GM18858 (cell line): ENCODE results near the gene ANKH.
A peak's percentile ranks its signal among the peaks of the same experiment; 100 is the strongest.

ENCODE experiments used
- ATAC-seq: cut with Tn5 transposase; IDR thresholded peaks from one replicate; pipeline ENCODE4 v1.9.1; 2021; ENCODE audit not compliant: unreplicated experiment

The ANKH gene

DNA sequence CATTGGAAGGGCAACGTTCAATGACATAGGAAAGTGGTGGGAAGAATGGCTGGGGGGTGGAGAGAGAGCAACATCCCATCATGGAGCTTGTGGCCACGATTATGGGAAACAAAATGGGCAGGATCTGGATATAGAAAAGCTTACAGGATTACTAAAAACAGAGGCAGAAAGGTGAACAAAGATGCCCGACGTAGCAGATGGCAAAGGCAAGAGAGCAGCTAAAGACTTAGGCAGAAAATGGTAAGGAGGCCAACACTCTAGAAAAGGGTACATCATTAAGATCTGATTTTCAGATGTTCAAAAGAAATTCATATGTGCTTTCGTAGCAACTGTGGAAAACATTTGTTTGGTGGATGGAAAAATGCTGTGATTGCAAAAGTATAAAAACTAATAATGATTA lies 104.5 kb downstream of the ANKH start:
- no peak for ATAC-seq

DNA sequence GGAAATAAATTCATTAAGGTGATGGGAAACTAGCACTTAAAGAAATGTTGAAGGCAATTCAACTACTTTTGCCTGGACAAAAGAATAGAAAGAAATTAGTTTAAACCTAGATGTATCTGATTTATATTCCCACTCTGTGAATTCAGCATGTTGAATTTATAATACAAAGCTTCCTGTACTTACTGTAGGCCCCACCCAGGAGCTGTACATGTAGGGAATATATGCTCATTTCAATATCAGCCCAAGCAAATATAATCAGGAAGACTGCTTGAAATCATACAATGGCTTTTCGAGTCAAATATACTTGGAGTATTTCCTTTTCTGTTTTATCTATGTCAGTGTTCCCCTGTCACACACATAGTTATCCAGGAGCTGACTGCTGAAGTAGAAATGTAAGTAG lies 105.0 kb downstream of the ANKH start:
- ATAC-seq: no peak

DNA sequence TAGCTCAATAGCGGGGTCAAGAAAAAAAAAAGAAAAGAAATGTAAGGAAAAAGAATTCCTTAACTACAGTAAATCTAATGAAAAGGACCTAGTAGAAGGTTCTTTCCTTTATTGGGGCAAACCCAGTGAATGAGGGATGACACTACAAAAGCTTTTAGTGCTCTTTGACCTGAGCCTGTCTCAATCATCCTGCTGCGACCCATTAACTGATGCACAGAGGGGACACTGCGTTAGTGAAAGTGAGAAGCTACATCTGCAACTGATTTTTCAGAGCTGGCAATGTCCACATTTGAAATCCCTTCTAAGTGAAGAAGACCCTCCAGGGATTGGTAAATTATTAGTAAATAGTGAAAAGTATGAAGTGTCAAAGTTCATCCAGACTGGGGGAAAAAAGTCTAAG lies 106.0 kb downstream of the ANKH start:
- no peak for ATAC-seq

DNA sequence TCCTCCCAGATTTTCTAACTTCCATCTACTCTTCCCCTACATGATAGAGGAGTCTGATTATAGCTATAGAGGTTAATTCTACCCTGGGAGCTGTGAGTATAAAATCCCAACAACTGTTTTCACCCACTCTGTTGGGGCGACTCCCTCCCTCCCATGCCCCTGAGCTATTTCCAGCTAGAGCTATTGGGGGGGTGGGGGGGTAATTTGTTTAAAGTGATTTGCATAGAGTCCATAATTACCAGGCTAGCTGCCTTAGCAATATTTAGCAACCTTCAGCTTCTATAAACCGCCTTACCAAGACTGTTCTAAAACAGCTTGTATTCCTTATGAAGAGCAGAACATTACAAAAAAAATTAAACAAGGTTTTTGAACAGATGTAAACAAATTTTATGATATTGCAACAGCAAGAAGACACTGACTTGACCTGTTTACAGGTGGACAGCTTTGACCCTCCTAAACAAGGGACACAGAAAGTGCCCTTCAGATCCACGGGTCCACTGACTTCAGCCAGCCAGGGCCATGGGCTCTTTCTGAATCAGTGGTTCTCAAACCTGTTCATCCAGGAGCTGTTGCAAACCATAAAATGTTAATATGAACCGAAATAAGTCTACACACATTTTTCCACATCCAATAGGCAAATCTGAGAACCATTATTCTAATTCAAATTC lies 108.9 kb downstream of the ANKH start:
- peak; percentile 42 for ATAC-seq

DNA sequence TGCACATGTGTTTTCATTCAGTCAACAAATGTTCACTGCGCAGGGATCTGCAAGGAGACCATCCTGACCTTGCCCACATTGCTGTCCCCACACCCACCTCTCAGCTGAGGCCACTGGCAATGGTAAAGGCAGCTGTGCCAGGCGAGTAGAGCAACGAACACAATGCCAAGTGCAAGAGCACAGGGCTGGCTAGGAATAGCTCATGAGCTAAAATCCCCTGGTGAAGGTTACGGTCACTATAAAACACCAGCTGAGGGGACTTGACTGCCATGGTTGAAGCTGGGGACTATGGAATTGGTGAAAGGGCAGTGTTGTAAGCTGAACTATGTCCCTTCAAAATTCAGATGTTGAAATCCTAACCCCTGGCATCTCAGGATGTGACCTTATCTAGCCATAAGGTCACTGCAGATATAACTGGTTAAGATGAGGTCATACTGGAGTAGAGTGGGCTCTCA lies 111.0 kb downstream of the ANKH start:
- ATAC-seq: no peak

DNA sequence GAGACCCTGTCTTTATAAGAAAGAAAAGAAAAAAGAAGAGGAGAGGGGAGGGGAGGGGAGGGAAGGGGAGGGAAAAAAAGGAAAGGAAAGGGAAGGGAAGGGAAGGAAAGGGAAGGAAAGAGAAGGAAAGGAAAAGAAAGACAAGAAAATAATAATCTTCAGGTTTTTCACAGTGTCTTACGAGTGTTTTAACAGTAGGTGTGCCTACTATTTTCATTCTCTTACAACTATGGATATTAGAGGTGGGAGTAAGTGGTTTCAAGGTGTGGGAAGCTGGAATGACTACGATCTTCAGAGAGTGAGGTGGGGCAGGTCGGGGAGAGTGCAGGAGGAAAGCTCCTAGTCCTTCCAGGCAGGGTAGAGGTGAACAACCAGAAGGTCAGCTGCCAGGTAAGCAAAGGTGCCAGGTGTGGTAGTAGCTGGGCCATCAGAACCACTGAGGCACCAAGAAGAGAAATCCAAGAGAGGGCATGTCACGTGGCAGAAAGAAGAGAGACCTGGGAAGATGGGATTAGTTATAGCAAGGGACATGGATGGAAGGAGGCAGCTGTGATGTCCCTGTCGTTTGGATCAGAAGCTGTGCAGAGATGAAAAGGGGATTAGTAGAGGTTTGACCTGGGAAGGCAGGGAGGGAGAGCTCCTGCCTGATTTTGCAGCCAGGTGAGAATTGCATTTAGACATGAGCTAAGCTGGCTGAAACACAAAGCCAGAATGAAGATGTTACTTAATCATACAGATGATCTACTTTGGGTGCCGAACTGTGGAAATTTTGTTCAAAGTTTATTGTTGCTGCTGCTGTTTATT lies 111.6 kb downstream of the ANKH start:
- ATAC-seq: no peak

DNA sequence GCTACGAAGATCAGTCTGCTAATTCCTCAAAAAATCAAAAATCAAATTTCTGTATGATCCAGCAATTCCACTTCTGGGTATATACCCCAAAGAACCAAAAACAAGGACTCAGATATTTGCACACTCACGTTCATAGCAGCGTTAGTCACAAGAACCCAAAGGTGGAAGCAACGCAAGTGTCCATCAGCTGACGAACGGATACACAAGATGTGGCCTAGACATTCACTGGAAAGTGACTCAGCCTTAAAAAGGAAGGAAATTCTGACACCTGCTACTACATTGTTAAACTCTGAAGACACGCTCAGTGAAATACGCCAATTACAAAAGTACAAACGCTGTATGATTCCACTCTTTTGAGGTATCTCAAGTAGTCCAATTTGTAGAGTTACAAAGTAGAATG lies 113.7 kb downstream of the ANKH start:
- ATAC-seq: no peak

DNA sequence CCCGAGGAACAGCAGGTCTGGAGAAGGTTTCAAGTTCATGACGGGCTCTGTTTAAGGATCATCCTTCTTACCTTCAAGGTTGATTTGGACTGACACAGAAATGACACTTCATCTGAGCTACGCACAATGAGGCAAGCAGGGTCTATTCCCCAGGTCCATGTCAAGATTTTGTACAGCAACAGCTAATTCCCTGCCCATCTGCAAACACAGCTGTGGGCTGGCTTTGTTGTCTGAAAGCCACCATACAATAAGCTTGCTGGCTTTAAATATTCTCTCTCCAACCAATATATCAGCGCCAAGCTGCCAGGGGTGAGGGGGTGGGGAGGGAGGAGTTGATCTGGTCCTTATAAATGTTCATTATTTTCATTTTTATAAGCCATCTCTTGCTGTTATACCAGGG lies 115.1 kb downstream of the ANKH start:
- ATAC-seq: no peak

DNA sequence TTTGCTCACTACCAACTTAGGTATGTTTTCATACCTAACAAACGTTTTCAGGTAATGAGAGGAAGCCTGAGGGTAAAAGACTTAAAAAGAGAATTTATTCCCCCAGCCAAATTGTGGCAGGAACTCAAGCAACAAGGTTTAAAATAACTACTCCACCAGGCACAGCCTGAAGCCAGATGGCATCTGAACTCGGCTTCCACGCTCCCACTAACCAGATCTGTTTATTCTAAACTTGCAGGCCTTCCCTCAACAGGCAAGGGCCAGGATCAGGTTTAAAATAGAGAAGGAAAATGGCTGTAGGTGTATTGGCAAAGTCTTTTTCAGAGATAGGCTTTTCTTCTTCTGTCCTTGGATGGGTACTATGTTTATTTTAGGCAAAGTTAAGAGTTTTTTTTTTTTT lies 117.6 kb downstream of the ANKH start:
- no peak for ATAC-seq

DNA sequence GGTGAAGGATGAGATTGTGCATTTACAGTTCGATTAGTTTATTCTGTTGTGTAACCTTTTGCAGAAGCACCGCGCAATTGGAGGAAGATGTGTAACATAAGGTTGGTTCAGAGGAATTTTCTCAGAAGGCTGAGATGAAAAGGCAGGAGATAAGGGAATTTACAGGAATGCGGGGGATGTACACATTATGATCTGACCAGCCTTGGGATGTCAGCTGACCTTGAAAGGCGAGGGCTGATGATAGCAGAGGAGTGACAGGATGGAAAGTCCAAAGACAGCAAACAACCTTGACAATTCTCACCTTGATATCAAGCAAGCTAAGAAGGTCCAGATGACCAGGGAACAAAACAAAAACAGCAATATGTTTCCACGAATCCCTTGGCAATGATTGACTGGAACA lies 118.3 kb downstream of the ANKH start:
- no peak for ATAC-seq

DNA sequence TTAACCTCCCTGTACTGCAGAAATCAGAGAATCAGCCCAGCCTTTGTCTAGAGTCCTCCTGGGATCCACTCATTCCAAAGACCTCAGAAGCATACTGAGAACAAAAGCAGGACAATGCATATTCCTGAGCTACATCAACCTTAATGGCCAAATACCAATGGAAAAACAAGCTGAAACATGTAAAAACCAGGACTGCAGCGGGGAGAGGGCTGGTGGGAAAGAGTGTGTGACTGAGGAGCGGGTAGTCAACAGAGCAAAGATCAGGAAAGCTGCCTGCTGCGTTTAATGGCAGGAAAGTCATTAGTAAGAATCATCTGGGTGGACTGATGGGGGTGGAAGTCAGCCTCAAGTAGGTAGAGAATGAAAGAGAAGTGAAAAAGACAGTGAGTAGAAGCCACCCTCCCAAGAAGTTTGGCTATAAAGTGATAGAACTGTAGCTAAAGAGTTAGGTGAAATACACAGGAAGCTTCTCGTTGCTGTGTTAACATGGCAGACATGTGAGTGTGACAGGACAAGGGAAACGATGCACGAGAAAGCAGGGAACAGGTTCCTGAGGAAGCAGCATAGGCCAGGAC lies 119.0 kb downstream of the ANKH start:
- no peak for ATAC-seq

DNA sequence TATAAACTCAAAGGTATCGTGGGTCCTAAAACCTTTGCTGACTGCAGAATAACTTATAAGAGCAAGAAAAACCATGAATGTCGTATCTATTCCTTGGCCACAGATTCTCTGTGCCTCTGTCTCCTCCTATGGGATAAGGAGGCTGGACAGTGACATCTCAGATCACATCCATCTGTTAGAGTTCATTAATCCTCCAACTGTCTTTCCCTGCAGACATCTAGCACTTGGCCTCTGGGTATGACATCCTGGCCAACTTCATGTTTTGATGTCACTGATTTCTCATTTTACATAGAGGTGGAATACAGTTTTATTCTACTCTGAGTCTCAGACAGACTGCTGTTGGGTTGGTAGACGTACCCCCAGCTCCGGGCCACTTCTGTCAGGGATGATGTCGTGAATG lies 120.9 kb downstream of the ANKH start:
- no peak for ATAC-seq

DNA sequence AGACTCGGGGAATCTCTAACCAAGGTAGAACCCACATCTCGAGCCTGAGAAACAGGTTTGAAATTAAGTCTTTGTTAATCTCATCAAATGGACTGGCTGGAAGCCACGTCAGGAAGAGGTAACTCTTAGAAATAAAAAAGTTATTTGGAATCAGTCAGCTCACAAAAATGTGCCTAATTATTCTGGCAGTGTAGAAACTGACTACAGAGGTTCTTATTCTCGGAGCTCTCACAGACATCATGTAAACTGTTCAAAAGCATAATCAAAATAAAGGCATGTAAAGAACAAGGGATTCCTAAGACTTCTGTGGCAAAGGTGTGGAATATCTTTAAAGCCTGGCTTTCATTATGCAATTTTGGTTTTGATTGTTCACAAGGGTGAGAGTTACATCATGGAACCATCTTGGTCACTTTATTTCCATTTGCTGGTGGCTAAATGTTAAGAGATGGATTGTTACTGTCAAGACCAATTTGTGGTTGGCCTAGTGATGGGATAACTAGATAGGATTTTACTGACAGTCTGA lies 121.9 kb downstream of the ANKH start:
- no peak for ATAC-seq

DNA sequence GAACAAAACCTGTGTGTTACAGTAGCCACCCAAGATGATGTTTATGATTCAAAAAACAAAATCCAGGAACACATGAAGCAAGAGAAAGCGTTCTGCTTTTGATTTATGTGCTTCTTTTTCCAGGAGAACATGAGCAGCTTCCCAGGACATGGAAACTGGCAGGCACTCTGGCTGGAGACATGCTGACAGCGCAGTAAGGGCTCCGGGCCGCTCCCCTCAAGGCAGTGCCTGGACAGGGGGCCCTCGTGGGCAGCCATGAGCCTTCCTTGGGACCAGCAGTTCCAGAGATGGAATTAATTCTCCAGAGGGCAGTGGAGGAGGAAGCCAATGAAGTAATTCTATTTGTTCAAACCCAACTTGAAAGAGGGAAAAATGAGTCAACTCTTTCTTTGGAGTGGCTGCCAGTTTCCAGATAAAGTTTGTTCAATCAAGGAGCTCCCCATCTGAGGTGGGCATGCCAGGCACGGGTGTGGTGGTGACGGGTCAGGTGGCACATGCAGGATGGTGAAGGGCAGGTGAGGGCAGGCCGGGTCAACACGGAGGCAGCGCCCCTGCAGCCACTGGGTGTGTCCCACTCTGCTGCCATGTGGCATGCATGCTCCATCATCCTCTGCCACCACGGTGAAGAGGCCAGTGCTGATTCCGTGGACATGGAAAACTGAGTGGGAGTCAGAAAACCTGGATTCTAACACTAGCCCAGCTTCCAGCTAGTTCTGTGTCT lies 123.2 kb downstream of the ANKH start:
- ATAC-seq: no peak

DNA sequence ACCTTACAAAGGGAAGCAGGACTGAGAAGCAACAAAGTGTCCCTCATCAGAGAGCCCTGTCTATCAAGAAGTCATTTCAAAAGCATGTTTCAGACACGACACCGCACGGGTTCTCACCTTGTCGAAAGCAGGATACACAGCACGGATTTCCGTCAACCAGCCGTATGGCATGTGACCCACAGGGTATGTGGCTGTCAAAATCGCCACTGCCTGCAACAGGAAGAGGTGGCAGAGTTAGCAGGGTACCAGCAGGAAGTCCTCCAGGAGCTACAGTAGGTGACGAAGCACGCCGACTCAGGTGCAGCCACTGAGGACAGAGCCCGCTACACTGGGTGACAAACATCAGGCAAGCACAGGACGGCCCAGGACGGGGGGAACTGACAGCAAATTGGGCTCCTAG lies 125.8 kb downstream of the ANKH start:
- no peak for ATAC-seq

DNA sequence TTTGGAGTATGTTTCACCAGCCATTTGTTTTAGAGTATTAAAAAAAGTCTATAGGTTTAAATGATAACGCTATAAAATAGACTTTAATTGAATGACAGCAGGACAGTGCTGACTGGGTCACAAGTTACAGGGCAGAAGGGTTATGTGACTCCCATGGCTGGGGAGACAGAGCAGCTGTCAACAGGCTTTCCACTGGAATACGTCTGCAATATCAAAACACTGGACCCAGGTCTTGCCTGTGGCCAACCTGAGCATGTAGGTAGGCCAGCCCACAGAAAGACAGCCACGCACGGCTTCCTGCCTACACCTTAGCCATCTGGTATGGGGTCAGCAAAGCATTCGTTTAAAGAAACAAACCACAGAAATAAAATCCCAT lies 126.4 kb downstream of the ANKH start:
- ATAC-seq: no peak

DNA sequence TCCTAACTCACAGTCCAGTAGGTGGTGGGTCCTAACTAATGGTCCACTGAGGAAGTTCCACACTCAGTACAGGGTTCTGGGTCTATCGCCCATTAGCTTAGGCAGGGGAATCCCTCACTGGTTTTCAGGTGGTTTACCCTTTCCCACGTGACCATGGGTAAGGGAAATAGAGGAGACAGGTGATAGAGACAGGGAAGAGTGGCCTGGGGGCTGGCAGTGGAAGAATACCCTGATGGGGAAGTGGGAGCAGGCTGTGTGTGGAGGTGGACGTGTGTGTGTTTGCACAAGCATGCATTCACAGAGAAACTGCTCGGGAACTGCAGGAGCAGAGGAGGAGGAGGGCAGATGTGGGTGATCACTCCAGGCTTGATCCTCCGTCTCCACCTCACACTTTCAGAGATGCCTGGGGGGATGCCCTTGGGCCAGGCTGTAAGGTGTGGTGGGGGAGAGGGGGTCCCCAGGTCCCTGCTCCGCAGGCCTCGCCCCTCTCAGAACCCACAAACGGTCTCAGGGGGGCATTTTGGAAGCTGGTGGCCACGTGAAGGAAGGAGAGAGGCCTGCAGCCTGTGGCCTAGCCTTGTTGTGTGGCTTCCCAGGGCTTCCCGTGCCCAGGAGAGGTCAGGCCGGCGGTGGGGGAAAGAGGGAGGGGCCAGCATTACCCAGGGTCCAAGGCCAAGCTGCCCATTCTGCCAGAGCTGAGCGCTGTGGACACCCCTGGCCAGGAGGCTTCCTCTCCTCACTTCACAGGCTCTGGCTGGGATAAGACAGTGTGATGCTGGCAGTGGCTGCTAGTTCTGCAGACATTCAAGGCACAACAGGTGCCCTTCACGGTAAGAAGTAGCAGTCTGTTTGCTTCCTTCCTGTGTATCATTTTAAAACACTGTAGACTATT lies 127.0 kb downstream of the ANKH start:
- ATAC-seq: no peak

DNA sequence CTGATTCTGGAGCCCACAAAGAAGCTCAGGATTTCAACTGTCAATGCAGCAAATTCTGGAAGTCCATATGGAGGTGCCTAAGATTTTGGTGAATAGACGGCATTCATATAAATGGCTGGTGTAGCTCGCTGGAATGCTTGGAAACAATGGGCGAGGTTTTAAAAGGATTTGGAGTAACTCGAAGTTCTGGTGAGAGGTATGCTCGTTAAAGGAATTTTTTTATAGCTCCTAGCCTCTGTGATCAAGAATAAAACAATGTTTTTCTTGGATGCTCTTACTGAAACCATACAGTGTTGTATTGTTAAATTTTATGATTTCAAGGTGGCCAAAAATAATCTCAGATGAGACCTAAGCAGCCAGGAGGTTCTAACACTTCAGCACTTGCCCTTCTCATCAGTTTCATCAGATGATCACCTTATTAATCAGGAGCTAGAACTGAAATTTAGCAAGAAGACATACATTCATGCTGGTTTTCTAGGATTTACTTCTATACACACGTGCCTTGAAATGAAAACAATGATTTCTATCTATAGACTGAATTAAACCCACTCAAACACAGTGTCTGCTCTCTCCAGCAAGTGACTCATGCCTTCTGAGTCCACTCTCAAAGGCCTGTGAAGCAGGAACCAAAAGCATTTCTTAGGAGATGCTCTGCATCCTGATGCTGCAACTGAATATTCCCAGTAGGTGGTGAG lies 127.8 kb downstream of the ANKH start:
- ATAC-seq: no peak

DNA sequence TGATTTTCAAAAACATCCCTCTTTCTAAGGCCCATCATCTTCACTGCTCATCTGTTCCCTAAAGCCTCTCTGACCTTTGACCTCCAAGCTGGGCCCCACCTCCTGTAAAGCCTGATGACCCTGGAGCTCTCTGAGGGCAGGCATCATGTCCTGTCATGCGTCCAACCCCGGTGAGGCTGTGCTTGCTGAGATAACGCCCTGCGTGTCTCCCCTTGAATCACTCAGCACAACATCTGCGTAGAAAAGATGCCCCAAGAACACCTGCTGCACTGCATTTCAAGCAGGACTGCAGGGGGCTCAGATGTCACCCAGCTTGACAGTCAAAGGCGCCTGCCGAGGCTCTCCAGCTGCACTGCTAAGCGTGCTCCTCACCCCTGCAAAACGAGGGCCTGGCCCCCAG lies 129.1 kb downstream of the ANKH start:
- no peak for ATAC-seq
